ENCODE results near the gene CALCOCO1.

DNA sequence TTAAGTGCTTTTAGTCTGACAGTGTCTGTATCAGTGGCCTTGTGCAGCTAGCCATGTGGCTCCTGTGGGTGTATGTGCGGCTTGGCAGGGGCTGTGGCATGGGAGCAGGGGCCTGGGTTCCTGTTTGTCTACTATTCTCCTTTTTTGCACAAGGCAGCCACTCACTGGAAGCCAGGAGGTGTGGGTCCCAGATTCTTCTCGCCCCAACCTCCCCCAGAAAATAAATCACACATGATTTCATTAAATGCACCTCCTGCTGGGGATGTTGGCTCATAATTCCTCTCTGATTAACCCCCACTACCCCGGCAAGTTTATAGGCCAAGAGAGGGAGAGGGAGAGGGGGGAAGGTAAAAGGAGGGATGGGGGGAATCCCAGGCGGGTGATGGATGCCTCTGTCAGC, 17.6 kb downstream of the CALCOCO1 start:
- TF ChIP-seq EZH2 (IDR thresholded peaks at IDR 0.05; ENCODE audit: borderline replicate concordance) = no peak
- TF ChIP-seq, protein P1, sequence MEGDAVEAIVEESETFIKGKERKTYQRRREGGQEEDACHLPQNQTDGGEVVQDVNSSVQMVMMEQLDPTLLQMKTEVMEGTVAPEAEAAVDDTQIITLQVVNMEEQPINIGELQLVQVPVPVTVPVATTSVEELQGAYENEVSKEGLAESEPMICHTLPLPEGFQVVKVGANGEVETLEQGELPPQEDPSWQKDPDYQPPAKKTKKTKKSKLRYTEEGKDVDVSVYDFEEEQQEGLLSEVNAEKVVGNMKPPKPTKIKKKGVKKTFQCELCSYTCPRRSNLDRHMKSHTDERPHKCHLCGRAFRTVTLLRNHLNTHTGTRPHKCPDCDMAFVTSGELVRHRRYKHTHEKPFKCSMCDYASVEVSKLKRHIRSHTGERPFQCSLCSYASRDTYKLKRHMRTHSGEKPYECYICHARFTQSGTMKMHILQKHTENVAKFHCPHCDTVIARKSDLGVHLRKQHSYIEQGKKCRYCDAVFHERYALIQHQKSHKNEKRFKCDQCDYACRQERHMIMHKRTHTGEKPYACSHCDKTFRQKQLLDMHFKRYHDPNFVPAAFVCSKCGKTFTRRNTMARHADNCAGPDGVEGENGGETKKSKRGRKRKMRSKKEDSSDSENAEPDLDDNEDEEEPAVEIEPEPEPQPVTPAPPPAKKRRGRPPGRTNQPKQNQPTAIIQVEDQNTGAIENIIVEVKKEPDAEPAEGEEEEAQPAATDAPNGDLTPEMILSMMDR (IDR thresholded peaks at IDR 0.05; ENCODE audit: poor library complexity) = no peak

All from hepatocyte (in vitro differentiated cells).